Measurements from ENCODE around the gene LRR1.

LRR1 gene

DNA sequence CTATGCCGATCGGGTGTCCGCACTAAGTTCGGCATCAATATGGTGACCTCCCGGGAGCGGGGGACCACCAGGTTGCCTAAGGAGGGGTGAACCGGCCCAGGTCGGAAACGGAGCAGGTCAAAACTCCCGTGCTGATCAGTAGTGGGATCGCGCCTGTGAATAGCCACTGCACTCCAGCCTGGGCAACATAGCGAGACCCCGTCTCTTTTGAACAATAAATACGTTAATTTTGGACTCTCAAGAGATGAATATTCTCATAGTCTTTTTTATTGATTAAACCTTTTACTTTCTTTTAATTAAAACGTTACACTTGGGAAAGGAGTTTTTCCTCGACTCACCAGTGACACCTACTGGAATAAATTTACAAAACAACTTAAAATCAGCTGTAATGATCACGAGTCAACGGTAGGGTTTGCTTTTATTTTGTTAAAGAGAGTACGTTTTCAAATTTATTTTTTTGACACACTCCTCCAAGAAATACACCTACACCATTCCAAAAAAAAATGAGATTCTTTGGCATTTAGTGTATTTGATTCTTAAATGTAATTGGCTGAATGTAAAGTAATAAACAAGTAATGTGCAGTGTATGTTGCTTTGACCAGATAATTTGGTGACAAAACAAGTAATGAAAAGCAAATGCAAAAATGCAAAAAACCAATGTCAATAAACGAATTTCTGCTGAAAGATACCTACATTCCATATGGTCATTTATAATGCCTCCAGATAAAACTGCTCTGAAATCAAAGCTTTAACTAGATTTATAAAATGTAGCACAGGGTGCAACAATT is 11.9 kb upstream of the LRR1 start:
- TF ChIP-seq, protein P1, sequence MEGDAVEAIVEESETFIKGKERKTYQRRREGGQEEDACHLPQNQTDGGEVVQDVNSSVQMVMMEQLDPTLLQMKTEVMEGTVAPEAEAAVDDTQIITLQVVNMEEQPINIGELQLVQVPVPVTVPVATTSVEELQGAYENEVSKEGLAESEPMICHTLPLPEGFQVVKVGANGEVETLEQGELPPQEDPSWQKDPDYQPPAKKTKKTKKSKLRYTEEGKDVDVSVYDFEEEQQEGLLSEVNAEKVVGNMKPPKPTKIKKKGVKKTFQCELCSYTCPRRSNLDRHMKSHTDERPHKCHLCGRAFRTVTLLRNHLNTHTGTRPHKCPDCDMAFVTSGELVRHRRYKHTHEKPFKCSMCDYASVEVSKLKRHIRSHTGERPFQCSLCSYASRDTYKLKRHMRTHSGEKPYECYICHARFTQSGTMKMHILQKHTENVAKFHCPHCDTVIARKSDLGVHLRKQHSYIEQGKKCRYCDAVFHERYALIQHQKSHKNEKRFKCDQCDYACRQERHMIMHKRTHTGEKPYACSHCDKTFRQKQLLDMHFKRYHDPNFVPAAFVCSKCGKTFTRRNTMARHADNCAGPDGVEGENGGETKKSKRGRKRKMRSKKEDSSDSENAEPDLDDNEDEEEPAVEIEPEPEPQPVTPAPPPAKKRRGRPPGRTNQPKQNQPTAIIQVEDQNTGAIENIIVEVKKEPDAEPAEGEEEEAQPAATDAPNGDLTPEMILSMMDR (IDR thresholded peaks at IDR 0.05; ENCODE audit: insufficient read depth, low read depth, low read length, missing control alignments) = peak; percentile 58
- peak; percentile 81 for DNase-seq (ENCODE audit: low read depth)
- peak overlapping the region; percentile 51 for H3K4me3 ChIP-seq (ENCODE audit: low read depth, low read length)

DNA sequence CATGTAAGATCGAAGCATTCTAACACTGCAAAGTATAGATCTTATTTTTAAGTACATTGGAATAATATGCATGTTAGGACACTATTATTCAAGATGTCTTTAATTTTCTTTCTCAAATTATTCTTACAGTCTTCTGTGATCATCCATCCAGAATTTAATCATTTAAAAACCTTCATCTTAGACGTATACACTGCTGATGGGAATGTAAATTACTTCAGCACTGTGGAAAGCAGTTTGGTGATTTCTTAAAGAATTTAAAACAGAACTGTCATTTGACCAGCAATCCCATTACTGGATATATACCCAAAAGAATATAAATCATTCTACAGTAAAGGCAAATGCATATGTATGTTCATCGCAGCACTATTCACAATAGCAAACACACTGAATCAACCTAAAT is 9.4 kb upstream of the LRR1 start:
- H3K4me3 ChIP-seq (ENCODE audit: low read depth, low read length) = no peak overlapping the region
- TF ChIP-seq, protein P1 (IDR thresholded peaks at IDR 0.05; ENCODE audit: insufficient read depth, low read depth, low read length, missing control alignments) = no peak

DNA sequence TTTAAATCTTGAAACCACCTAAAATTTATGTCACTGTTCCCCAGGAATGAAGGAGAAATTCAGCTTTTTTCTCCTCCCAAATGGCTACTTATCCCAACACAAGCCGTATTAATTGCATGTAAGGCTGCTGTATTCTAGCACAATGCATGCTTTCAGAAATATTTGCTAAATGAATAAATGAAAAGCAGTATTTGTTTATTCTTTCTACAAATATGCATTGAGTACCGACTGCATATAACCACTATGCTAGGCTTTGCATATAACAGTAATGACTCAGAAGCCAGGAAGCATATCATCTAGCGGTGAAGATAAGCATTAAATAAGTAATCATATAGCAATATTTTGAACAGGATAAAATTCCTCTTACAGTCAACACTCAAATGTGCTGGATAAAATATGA is 5.7 kb upstream of the LRR1 start:
- DNase-seq (ENCODE audit: low read depth) = peak; percentile 54
- H3K4me3 ChIP-seq (ENCODE audit: low read depth, low read length) = peak overlapping the region; percentile 38

More for the DNA sequence above, 9.4 kb upstream of the LRR1 start:
- DNase-seq (ENCODE audit: low read depth) = no peak

DNA sequence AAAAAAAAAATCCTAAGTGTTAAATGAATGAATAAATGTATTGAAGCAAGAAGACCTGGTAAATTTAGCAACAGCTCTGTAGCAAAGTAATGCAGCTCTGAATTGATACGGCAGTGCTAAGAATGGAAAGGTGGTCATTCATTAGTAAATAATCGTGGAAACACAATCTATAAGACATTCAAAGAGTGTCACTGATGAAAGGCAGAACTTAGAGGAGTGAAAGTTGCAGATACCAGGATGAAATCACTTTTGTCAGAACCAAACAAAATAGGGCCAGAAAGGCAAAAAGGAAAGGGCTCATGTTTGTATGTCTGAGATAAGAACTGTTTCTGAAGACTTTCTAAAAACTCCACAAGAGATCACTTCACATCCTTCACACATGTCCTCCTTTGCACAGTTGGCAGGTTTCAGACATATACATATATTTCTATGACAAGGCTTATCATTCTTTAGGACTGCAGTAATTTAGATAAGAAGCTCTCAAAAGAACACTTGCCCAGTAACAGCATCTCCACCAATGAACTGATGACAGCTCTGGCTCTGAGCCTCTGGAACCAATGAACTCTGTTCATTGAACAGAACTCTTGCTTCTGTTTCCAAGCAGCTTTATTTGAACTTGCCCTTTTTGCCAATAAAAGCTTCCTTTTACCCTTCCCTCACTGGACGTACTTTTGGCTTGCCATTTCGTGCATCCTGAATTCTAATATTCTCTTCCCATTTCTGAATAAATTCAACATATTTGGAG is 4.2 kb upstream of the LRR1 start:
- TF ChIP-seq, protein P1 (IDR thresholded peaks at IDR 0.05; ENCODE audit: insufficient read depth, low read depth, low read length, missing control alignments) = no peak
- peak overlapping the region; percentile 21 for H3K4me3 ChIP-seq (ENCODE audit: low read depth, low read length)
- peak; percentile 83 for DNase-seq (ENCODE audit: low read depth)

More for the DNA sequence above, 5.7 kb upstream of the LRR1 start:
- TF ChIP-seq, protein P1 (IDR thresholded peaks at IDR 0.05; ENCODE audit: insufficient read depth, low read depth, low read length, missing control alignments) = no peak

DNA sequence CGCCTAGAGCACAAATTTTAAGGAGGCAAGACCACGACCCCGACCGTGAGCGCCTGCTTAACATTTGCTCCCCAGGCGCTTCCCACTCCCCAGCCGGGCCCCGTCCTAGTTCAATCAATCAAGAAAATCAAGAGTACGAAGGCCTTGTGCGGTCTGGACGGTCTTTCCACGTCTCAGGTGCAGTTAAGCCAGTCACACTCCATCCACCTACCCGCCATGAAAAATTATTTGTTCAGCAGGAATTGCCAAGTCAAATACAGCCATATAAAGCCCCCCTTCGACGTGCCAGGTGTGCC is 603 bp upstream of the LRR1 start:
- DNase-seq (ENCODE audit: low read depth) = no peak
- TF ChIP-seq, protein P1 (IDR thresholded peaks at IDR 0.05; ENCODE audit: insufficient read depth, low read depth, low read length, missing control alignments) = no peak
- peak overlapping the region; percentile 71 for H3K4me3 ChIP-seq (ENCODE audit: low read depth, low read length)

DNA sequence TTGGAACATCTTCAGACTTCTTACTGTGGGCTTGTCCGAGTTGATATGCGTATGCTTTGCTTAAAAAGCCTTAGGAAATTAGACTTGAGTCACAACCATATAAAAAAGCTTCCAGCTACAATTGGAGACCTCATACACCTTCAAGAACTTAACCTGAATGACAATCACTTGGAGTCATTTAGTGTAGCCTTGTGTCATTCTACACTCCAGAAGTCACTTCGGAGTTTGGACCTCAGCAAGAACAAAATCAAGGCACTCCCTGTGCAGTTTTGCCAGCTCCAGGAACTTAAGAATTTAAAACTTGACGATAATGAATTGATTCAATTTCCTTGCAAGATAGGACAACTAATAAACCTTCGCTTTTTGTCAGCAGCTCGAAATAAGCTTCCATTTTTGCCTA is 8.8 kb downstream of the LRR1 start:
- DNase-seq (ENCODE audit: low read depth) = no peak
- H3K4me3 ChIP-seq (ENCODE audit: low read depth, low read length) = no peak overlapping the region
- TF ChIP-seq, protein P1 (IDR thresholded peaks at IDR 0.05; ENCODE audit: insufficient read depth, low read depth, low read length, missing control alignments) = no peak

Data from GM12865 (cell line).